ENCODE results near the gene MYEOV. TPM values are rescaled to one million over a fixed set of nuclear protein-coding genes. Genes with fewer than 3 reads are reported as not detected.

MYEOV gene
- total RNA-seq, 3 donors from 2014 or later: 0.10 to 0.50 TPM; not detected in 1

DNA sequence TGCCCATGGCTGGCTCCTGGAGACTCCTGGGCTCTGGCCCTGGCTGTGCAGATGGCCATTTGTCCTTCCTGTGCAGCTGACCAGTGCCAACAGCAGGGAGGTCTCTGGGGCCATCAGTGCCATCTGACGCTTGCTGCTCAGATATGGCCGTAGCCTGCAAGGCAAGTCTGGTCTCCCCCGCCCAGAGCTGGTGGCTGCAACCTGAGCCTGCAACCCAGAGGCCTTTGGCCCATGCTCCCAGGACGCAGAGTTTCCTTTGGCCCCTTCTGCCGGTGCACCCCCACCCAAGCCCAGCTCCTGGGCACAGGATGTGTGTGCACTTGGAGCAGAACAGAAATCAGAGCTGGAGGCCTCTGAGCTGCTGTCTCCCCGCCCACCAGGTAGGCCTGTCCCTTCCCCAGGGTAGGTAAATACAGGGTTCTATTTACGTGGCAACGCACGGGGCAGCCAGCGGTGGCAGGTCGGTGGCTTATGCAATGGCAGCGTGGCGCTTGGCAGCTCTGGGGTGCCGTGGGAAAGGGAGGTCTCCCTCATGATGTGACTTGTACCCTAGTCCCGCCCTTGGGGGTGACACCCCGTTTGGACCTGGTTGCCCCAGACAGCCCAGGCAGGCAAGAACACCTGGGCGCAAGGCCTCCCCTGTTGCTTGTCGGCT is 21.0 kb upstream of the MYEOV start:
- no peak overlapping the region for H3K4me3 Mint-ChIP-seq
- no peaks in the 10 kb centered on the region for H3K4me1 Mint-ChIP-seq (ENCODE audit: low read depth)
- H3K27me3 Mint-ChIP-seq (ENCODE audit: low read depth): no peaks in the 10 kb centered on the region
- ATAC-seq: no peak
- no peak for DNase-seq
- no peaks in the 10 kb centered on the region for H3K36me3 Mint-ChIP-seq (ENCODE audit: insufficient read depth)
- H3K9me3 Mint-ChIP-seq: no peaks in the 10 kb centered on the region

DNA sequence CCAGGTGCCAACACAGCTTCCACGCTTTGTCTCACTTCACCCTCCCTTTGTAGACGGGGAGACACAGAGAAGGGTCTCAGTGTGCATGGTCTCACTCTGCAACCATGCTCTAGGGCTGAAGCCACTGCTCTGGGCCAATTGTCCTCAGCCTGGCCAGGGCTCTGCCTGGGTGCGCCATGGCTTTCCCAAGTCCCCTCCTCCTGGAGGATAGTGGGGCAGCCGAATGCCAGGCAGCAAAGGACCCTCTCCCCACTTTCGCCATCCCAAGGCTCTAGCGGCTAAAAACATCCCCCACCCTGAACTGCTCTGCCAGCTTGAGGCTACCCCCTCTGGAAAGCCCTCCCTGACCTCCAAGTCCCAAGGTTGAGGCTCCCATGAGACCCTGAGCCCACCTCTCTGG is 20.4 kb upstream of the MYEOV start:
- no peaks in the 10 kb centered on the region for H3K4me1 Mint-ChIP-seq (ENCODE audit: low read depth)
- no peak for DNase-seq

DNA sequence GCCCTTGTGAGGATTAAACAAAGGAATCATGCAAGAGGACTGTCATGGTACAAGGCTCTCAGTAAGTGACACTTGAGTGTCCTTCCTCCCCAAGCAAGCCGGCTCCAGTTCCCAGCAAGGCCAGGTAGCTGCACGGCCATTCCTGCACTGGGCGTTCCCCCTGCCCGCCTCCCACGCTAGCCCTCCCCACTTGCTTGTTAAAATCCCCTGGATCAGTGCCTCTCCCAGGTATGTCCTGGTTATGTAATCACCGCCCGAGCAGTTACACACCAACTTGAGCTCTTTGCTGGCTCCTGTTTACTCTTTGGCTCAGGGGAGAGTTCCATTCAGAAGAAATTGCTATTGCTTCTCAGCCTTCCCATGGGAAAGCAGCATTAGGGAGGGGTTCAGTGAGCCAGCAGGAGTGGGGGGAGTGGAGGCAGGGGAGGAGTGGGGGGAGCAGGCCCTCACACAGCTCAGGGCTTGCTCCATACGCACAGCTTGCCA is 19.4 kb upstream of the MYEOV start:
- DNase-seq: no peak
- Mint-ChIP-seq H3K4me1 (ENCODE audit: low read depth) (no peaks in the 10 kb centered on the region), H3K36me3 (ENCODE audit: insufficient read depth) (no peaks in the 10 kb centered on the region), H3K27me3 (ENCODE audit: low read depth) (no peaks in the 10 kb centered on the region), H3K9me3 (no peaks in the 10 kb centered on the region), H3K4me3 (no peak overlapping the region)
- no peak for ATAC-seq

More for the DNA sequence above, 20.4 kb upstream of the MYEOV start:
- Mint-ChIP-seq H3K4me3 (no peak overlapping the region), H3K27me3 (ENCODE audit: low read depth) (no peaks in the 10 kb centered on the region), H3K36me3 (ENCODE audit: insufficient read depth) (no peaks in the 10 kb centered on the region), H3K9me3 (no peaks in the 10 kb centered on the region)
- no peak for ATAC-seq

DNA sequence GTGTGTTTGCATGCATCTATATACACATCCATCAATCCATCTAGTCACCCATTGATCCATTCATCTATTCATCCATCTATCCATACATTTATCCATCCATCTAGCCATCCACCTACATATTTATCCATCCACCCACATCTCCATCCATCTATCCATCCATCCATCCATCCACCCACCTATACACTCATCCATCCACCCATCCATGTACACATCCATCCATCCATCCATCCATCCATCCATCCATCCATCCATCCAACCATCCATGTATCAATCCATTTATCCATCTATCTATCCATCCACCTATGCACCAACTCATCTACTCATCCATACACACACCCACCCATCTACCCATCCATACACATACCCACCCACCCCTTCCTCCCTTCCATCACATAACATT is 18.8 kb upstream of the MYEOV start:
- no peaks in the 10 kb centered on the region for H3K4me1 Mint-ChIP-seq (ENCODE audit: low read depth)
- H3K27me3 Mint-ChIP-seq (ENCODE audit: low read depth): no peaks in the 10 kb centered on the region
- ATAC-seq (no peak), DNase-seq (no peak)
- H3K36me3 Mint-ChIP-seq (ENCODE audit: insufficient read depth): no peaks in the 10 kb centered on the region
- H3K4me3 Mint-ChIP-seq: no peak overlapping the region
- H3K9me3 Mint-ChIP-seq: no peaks in the 10 kb centered on the region

DNA sequence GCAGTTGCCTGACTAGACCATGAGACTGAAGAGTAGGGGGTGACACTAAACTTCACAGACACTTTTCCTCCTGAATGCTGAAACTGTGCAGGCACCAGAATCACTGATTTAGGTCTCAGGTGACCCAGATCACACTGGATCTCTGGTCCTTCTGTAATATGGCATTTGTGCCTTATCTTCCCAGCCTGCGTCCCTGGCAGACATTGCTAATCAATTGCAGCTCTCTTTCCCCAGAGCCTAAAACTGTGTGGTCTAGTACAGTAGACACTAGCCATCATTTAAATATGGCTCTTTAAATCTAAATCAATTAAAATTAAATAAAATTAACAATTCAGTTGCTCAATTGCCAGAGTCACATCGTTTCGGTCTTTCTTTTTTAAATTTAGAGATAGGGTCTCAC is 17.8 kb upstream of the MYEOV start:
- H3K27me3 Mint-ChIP-seq (ENCODE audit: low read depth): no peaks in the 10 kb centered on the region
- H3K36me3 Mint-ChIP-seq (ENCODE audit: insufficient read depth): no peaks in the 10 kb centered on the region
- no peaks in the 10 kb centered on the region for H3K4me1 Mint-ChIP-seq (ENCODE audit: low read depth)
- H3K4me3 Mint-ChIP-seq: no peak overlapping the region
- ATAC-seq (no peak), DNase-seq (no peak)
- H3K9me3 Mint-ChIP-seq: no peaks in the 10 kb centered on the region

DNA sequence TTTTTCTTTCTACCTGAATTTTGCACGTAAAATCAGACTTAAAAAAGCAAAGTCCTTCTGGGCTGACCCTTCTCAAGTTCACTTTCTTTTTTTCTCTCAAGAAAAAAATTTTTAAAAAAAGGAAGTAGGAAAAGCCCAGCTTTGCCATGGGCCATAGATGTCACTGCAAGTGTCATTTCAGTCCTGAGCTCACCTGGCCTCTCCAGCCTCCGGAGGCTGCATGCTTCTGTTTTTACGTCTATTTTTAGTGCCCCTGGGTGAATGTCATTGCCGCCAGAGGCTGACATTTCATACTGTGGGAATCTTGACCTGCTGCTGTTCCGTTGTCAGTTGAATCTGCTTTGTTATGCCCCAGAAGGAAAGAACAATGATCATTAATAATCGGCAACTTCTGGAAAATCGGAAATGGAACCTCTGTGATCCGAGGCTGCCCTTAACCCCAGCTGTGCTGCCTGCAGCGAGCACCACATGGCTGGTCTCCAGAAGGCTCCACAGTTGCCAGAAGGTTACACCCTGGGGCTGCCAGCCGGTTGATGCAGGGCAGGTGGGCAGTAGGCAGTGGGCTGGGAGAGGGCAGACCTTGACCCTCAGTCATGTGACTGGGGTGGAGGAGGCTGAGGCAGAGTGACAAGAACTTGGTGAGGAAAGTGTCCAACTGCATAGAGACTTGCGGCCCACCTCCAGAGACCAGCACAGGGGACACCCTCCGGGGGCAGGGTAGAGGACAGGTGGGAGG is 16.7 kb upstream of the MYEOV start:
- Mint-ChIP-seq H3K4me3 (no peak overlapping the region), H3K36me3 (ENCODE audit: insufficient read depth) (no peaks in the 10 kb centered on the region), H3K9me3 (no peaks in the 10 kb centered on the region), H3K27me3 (ENCODE audit: low read depth) (no peaks in the 10 kb centered on the region), H3K4me1 (ENCODE audit: low read depth) (no peaks in the 10 kb centered on the region)
- ATAC-seq: no peak
- DNase-seq: no peak

DNA sequence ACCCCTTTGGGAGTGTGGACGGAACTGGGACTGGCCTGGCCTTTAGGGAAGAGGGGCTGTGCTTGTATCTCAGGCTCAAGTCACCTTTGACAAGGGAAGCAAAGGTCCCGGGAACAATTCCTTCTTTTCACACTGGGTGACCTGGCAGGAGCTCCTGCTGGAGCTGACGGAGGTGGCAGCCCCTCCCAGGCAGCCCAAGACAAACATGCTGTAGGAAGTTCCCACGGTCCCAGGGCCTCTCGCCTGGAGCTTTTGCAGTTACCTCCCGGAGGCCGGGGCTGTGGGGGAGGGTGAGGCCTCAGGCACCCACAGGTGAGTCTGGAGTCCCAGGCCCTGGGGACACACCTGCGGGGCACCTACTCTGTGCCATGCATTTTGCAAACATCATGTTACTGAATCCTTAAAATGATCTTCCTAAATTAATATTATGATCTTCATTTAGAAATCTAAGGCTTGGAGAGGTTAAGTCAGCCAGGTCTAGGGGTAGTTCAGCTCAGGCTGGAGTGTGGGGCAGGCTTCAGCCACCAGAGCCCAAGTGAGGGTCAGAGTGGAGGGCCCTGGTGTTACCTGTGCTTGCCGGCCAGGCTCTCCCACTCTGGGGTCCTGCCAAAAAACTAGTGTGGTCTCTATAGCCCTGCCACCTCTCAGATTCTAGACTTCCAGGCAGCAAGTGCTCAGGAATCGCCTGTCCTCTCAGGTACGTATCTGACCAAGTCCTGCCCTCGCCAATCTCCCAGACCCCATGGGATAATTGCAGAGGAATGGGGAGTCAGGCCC is 15.7 kb upstream of the MYEOV start:
- DNase-seq (no peak), ATAC-seq (no peak)
- H3K4me3 Mint-ChIP-seq: no peak overlapping the region
- no peaks in the 10 kb centered on the region for H3K4me1 Mint-ChIP-seq (ENCODE audit: low read depth)
- no peaks in the 10 kb centered on the region for H3K9me3 Mint-ChIP-seq
- H3K27me3 Mint-ChIP-seq (ENCODE audit: low read depth): no peaks in the 10 kb centered on the region
- H3K36me3 Mint-ChIP-seq (ENCODE audit: insufficient read depth): no peaks in the 10 kb centered on the region

DNA sequence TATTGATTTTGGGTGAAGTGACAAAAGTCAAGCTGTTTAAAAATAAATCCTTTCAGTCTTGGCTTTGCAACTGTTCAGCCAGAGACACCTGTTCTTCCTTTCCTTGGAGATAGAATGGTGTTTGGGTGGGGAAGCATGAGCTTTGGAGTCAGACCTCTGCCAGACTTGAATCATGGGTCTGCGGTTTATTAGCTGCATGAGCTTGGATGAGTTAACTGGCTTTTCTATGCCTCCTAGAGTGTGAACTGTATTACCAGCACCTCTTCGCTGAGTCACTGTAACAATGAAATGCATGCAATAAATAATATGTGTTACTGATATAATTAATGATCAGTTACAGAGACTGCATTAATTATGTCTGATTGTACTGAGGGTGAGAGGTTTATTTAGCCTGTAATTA is 13.5 kb upstream of the MYEOV start:
- no peaks in the 10 kb centered on the region for H3K4me1 Mint-ChIP-seq (ENCODE audit: low read depth)
- no peaks in the 10 kb centered on the region for H3K9me3 Mint-ChIP-seq
- no peak overlapping the region for H3K4me3 Mint-ChIP-seq
- no peak for ATAC-seq
- H3K36me3 Mint-ChIP-seq (ENCODE audit: insufficient read depth): no peaks in the 10 kb centered on the region
- H3K27me3 Mint-ChIP-seq (ENCODE audit: low read depth): peaks cover under 1% of the 10 kb centered on the region
- DNase-seq: no peak

DNA sequence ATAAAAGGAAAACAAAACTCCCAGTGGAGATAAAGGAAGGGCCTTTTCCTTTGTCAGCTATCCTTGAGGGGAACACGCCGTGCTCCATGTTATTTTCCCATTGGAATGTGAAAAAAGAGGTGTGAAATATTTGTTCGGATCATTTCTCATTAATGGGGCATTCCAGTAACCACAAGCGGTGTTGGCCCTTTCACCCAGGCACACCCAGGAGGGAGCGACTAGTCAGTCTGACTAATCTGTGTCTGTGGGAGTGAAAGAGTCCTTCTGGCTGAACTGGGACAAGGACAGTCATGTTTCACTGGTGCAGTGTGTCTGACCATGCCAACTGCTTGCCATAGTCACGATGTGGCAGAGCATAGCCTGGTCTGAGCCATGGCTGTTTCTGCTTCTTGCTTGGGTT is 13.0 kb upstream of the MYEOV start:
- Mint-ChIP-seq H3K27me3 (ENCODE audit: low read depth) (peaks cover 2% of the 10 kb centered on the region), H3K36me3 (ENCODE audit: insufficient read depth) (no peaks in the 10 kb centered on the region), H3K4me3 (no peak overlapping the region), H3K4me1 (ENCODE audit: low read depth) (no peaks in the 10 kb centered on the region), H3K9me3 (no peaks in the 10 kb centered on the region)
- DNase-seq: no peak
- ATAC-seq: no peak

DNA sequence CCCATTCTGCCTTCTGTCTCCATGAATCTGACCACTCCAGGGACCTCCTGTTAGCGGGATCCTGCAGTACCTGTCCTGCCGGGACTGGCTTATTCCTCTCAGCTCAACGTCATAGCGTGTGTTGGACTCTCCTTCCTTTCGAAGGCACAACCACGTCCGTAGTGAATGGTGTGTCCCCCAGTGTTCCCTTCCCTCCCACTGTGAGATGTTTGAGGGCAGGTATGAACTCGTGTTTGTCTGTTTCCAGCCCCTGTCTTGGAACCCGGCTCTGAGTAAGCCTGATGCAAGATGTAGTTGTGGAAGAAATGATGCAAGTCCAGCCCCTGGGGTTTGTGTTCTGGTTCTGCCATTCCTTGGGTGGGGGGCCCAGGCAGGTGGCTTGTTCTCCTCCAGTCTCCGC is 10.5 kb upstream of the MYEOV start:
- Mint-ChIP-seq H3K27me3 (ENCODE audit: low read depth) (peaks cover 2% of the 10 kb centered on the region), H3K4me3 (no peak overlapping the region), H3K4me1 (ENCODE audit: low read depth) (no peaks in the 10 kb centered on the region), H3K36me3 (ENCODE audit: insufficient read depth) (no peaks in the 10 kb centered on the region), H3K9me3 (no peaks in the 10 kb centered on the region)
- ATAC-seq (no peak), DNase-seq (no peak)

DNA sequence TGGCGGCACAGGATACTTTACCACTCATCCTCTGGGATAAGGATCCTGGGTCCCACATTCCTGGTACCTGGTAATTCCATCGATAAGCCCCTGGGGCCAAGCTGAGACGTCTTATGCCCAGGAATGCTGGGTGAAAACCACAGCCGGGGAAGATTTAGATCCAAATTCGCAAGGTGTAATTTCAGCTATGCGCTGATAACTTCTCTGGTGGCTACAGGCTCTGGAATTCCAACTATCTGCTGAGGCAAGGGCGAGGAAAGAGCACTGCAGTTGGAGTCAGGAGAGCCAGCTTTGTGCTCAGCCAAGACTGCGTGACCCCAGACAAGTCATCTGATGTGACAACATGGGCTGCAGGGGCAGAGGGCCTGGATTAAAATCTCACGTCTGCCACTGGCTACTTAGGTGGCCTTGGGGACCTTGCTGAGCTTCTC is 9.9 kb upstream of the MYEOV start:
- Mint-ChIP-seq H3K4me3 (no peak overlapping the region), H3K9me3 (no peaks in the 10 kb centered on the region), H3K27me3 (ENCODE audit: low read depth) (peaks cover 2% of the 10 kb centered on the region), H3K36me3 (ENCODE audit: insufficient read depth) (no peaks in the 10 kb centered on the region), H3K4me1 (ENCODE audit: low read depth) (no peaks in the 10 kb centered on the region)
- ATAC-seq (no peak), DNase-seq (no peak)

DNA sequence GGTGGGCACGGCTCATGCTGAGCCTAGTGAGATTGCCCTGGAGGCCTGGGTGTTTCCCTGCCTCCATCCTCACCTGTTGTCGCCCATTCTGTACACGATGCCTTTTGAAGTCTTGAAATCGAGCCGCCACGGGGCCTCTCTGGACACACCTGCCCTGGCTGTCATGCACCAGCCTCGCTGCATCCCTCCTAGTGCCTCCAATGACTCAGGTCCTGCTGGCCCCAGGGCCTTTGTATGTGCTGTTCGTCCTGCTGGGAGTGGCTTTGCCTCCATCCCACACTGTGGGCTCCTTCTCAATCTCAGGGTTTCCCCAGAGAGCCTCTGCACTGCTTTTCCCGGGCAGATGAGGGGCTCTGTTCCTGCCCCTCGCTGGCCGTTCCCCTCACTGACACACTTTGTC is 8.9 kb upstream of the MYEOV start:
- Mint-ChIP-seq H3K9me3 (no peaks in the 10 kb centered on the region), H3K4me1 (ENCODE audit: low read depth) (no peaks in the 10 kb centered on the region), H3K27me3 (ENCODE audit: low read depth) (peaks cover 2% of the 10 kb centered on the region), H3K4me3 (no peak overlapping the region), H3K36me3 (ENCODE audit: insufficient read depth) (no peaks in the 10 kb centered on the region)
- DNase-seq (no peak), ATAC-seq (no peak)

DNA sequence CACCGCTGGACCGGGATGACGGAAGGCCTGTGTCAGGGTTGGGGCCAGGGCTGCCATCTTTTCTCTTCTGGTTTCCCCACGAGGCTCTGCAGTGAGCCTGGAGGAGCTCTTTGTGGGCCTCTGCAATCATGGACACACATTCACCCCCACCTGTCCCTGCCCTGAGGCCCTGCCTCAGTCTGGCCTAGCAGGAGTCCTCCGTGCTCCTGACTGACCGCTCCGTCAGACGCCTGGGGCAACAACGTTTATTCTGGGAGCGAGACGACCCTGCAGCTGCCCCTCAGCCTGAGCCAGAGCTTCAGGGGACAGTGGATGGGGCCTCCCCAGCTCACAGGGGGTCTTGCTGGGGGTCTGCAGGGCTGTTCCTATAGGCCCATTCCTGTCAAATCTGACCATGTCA is 8.2 kb upstream of the MYEOV start:
- no peaks in the 10 kb centered on the region for H3K9me3 Mint-ChIP-seq
- H3K27me3 Mint-ChIP-seq (ENCODE audit: low read depth): peaks cover 2% of the 10 kb centered on the region
- no peak overlapping the region for H3K4me3 Mint-ChIP-seq
- DNase-seq: no peak
- no peak for ATAC-seq
- no peaks in the 10 kb centered on the region for H3K4me1 Mint-ChIP-seq (ENCODE audit: low read depth)
- no peaks in the 10 kb centered on the region for H3K36me3 Mint-ChIP-seq (ENCODE audit: insufficient read depth)

DNA sequence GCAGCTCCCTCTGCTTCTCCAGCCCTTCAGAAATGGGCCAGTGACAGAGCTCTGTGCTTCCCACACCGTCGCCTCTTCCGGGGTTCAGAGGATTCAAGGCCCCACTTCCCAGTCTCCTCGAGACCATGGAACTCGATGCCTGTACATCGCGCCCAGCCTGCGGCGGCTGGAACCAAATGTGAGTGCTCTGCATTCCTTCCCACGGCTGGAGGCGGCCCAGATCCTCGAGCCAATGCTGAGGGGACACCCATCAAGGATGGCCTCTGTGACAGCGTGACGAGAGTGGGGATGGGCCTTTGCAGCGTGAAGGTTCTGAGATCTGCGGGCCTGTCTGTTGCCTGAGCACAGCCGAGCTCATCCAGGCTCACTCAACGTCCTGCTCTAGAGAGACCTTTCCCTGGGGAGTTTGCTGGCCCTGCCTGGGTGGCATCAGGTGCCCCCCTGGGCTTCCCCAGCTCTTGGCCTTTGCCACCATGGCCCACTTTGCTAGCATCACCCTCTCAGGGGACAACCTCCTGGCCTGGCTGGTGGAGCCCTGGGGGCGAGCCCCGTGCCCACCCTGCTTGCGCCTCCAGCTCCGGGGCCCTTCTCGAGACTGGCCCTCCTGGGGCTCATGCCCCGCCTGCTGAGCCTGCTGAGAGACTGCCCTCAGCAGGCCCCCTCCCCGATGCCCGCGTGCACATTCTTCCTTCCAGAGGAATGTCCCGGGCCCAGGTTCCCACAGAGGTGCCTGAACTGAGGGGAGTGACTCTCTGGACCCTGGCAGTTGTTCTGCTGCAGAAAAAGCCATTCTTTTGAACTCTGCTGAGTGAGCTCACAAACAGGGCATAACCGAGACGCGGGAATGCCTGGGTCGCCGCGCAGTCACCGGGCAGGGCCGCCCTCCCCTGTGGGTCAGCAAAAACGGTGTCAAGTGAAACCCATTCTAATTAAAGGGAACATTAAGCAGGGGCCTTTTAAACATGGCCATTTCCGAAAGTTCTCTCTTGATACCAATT is 7.3 kb upstream of the MYEOV start:
- ATAC-seq: no peak
- Mint-ChIP-seq H3K36me3 (ENCODE audit: insufficient read depth) (no peaks in the 10 kb centered on the region), H3K4me1 (ENCODE audit: low read depth) (no peaks in the 10 kb centered on the region), H3K4me3 (no peak overlapping the region), H3K9me3 (no peaks in the 10 kb centered on the region), H3K27me3 (ENCODE audit: low read depth) (peaks cover 2% of the 10 kb centered on the region)
- DNase-seq: no peak

All from activated T-cell treated with anti-CD3 and anti-CD28 coated beads, Interleukin-2, amount 50 U/mL, for 4 hours (primary cell).